HL-60/S4 (cell line): ENCODE data around the gene FCAMR.

Source experiments
- in situ Hi-C: fragments of 300-500 bp; cut with MboI; formaldehyde crosslinking; loops from 2 replicates; pipeline ENCODE4 v1.14.3; 2022; ENCODE audit warnings: low sequenced_read_pairs

Gene FCAMR

GRCh38 chr1:206939131-206939530 lies 31.1 kb downstream of the FCAMR start:
- in situ Hi-C loops: loop anchor here (10.0 kb wide), 2 partner anchors 46 to 136 kb away; no protein-coding TSS in a partner anchor

GRCh38 chr1:206937425-206937824 lies 32.8 kb downstream of the FCAMR start:
- in situ Hi-C loops: loop anchor here (10.0 kb wide), 2 partner anchors 47 to 137 kb away; no protein-coding TSS in a partner anchor

GRCh38 chr1:206935491-206936067 lies 34.7 kb downstream of the FCAMR start:
- in situ Hi-C loops: loop anchor here (10.0 kb wide), 2 partner anchors 49 to 139 kb away; no protein-coding TSS in a partner anchor

- in situ Hi-C loops: loop anchor here (10.0 kb wide), 2 partner anchors 51 to 141 kb away; no protein-coding TSS in a partner anchor
Observed at GRCh38 chr1:206933333-206933945, 36.8 kb downstream of the FCAMR start.

GRCh38 chr1:206932177-206932576 lies 38.1 kb downstream of the FCAMR start:
- in situ Hi-C loops: loop anchor here (10.0 kb wide), 2 partner anchors 53 to 143 kb away; no protein-coding TSS in a partner anchor

GRCh38 chr1:206931709-206932108 lies 38.6 kb downstream of the FCAMR start:
- in situ Hi-C loops: loop anchor here (10.0 kb wide), 2 partner anchors 53 to 143 kb away; no protein-coding TSS in a partner anchor

GRCh38 chr1:206930210-206930798 lies 40.0 kb downstream of the FCAMR start:
- in situ Hi-C loops: loop anchor here (10.0 kb wide), 2 partner anchors 54 to 144 kb away; no protein-coding TSS in a partner anchor

- in situ Hi-C loops: no loop called here
Observed at GRCh38 chr1:206929524-206929923, 40.7 kb downstream of the FCAMR start.

GRCh38 chr1:206926286-206926685 lies 44.0 kb downstream of the FCAMR start:
- in situ Hi-C loops: no loop called here

- in situ Hi-C loops: no loop called here
Observed at GRCh38 chr1:206925106-206925736, 45.0 kb downstream of the FCAMR start.

- in situ Hi-C loops: loop anchor here (25.0 kb wide), 1 partner anchor 437 kb away; no protein-coding TSS in a partner anchor
Observed at GRCh38 chr1:206924592-206925105, 45.6 kb downstream of the FCAMR start.

GRCh38 chr1:206923961-206924557 lies 46.2 kb downstream of the FCAMR start:
- in situ Hi-C loops: loop anchor here (25.0 kb wide), 1 partner anchor 437 kb away; no protein-coding TSS in a partner anchor

- in situ Hi-C loops: loop anchor here (25.0 kb wide), 1 partner anchor 436 kb away; no protein-coding TSS in a partner anchor
Observed at GRCh38 chr1:206923009-206923960, 47.0 kb downstream of the FCAMR start.

- in situ Hi-C loops: loop anchor here (25.0 kb wide), 1 partner anchor 435 kb away; no protein-coding TSS in a partner anchor
Observed at GRCh38 chr1:206922524-206922923, 47.7 kb downstream of the FCAMR start.

- in situ Hi-C loops: loop anchor here (25.0 kb wide), 1 partner anchor 435 kb away; no protein-coding TSS in a partner anchor
Observed at GRCh38 chr1:206921772-206922265, 48.4 kb downstream of the FCAMR start, which contains the start of gene FCMR. Gene FCMR (minus strand): TSS chr1:206921941. CDS start chr1:206921854, 87 bp downstream.

- in situ Hi-C loops: loop anchor here (10.0 to 25.0 kb wide), 2 partner anchors 183 to 431 kb away; no protein-coding TSS in a partner anchor
Observed at GRCh38 chr1:206918076-206918475, 52.2 kb downstream of the FCAMR start.

- in situ Hi-C loops: loop anchor here (10.0 to 25.0 kb wide), 2 partner anchors 181 to 429 kb away; no protein-coding TSS in a partner anchor
Observed at GRCh38 chr1:206916000-206916709, 54.1 kb downstream of the FCAMR start.
